Fibroblast of skin of abdomen (primary cell): ENCODE data around the gene METTL25B.
A peak's percentile ranks its signal among the peaks of the same experiment; 100 is the strongest.
"Not testable (repeated sequence)": the region's sequence is repeated elsewhere in the genome, so short reads cannot be mapped to it uniquely, and the experiment has no call there.

Experiments used
- DNase-seq: peaks from one replicate; pipeline ENCODE4 v3.0.0-alpha.2; 2013

METTL25B gene

DNA sequence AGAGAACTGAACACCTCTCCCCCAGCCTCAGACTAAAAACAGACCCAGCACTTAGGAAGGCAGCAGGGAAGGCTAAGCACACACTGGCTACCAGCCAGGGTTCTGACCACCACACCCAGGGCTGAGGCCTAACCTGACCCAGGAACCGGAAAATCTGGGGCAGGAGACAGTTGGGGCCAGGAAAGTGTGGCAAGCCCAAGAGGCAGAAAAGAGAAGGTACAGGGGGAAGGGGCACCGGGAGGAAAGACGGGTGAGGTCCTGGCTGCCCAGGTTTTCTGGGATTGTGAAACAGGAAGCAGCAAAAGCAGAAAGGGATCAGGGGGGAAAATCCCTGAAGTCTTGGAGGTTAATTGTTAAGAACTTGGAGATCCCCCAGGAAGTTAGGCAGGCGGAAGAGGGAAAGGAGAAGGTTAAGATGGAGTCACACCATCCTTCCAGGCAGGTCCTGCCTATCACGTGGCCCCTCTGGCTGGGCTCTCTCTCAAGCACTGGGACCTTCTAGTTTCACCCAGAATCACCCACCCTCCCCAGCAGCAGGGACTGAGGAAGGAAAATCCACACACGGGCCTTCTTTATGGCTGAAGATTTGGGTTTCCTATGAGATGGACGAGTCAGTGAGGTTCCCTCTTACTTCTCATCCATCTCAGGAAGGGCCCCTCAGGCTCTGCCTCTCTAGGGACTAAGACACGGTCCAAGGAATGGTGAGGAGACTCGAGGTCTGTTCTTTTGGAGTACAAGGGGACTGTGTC is 20.6 kb downstream of the METTL25B start:
- peak; percentile 66 for DNase-seq

DNA sequence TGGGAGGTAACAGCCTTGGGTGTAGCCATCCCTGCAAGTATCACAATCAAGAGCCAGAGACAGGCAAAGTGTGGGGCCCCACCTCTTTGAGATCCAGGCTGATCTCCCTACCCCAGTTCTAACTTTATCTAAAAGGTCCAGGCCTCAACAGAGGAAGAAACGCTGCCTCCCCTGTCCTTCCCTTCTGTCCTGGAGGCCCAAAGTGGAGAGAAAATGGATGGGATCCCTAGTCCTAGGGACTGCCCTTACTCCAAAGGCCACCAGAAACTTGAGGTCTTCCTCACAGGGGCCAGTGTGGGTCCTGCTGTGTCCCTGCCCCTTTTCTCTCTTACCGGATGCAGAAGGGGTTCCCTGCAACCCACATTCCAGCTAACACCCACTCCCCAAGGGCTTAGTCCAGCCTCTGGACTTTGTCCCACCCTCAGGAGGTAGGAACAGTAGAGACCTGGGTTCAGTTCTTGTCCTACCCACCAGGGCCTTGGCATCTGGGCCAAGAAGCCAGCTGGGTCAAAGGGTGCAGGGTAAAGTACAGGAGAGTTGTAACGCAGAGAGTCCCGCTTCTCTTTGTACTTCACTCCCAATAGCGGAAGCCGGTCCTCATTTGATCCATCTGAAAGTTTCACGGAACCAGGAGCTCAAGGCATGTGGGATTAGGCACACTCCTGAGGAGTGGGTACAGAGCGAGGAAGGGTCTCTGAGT is 21.3 kb downstream of the METTL25B start:
- DNase-seq, result no peak

DNA sequence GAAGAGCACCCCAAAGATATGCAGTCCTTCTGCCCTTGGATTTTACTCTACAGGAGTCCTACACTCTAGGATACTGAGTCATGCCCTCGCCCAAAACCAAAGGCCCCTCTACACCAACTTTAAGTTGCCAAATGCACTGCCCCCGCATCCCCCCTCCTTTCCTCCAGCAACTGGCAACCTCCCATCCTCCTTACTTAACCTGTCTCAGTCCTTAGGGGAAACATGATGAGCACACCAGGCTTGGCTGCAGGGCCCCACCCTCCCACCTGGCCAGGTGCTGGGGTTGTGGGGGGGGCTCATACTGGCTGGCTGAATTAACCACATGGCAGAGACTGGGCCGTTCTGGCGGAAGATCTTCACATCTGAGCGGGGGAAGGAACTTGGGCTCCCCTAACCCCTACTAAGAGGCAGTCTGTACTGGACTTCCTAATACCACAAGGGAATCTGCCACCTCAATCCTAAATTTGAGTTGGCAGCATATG is 22.0 kb downstream of the METTL25B start:
- no peak for DNase-seq

DNA sequence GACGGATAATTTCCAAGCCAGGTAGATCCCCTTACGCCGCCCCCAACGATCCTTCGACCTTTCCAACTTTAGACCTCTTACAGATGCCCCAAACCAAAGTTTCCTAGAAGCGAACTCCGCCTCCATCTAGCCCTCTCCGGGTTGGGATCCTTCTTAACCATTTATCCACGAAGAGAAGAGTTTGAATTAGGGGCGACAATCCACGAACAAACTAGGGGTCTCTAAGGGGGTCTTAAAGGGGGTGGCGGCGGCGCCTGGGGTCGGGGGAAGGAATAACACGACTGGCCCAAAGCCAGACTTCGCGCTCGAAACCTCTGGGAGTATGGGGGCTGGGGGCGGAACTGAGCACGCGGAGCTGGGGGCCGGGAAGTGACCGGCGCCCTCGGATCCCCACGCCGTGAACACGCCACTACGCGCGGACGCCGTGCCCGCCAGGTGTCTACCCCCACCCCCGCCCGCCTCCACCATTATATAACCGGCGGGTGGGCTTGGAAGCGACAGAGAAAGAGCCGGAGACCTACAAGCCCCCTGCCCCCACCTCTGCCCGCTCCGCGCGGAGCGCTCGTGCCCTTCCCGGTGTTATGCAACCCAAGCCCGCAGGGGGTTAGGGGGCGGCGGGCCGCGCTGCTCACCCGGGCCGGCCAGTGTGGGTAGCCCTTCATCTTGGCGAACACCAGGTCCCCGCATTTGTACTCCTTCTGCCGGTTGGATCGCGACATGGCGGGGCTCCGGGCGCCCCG is 22.6 kb downstream of the METTL25B start:
- DNase-seq, result no peak

DNA sequence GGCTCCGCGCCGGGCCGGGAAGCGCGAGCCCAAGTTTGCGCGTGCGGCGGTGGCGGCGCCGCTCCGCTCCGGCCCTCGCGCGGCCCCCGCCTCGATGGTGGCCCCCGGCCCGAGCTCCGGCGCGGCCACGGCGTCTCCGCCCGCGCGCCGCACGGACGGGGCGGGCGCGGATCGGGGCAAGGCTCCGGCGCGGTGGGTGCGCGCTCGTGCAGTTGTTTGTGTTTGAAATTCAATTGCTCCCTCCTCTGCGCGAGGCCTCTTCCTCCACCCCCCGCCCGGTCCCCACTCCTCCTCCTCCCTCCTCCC is 23.1 kb downstream of the METTL25B start, which contains the start of gene HDGF:
Gene HDGF, minus strand, starts transcription at position 225 of the 306 bp plus-strand sequence. CDS start 246 bp downstream, outside the sequence.
- DNase-seq, result no peak

DNA sequence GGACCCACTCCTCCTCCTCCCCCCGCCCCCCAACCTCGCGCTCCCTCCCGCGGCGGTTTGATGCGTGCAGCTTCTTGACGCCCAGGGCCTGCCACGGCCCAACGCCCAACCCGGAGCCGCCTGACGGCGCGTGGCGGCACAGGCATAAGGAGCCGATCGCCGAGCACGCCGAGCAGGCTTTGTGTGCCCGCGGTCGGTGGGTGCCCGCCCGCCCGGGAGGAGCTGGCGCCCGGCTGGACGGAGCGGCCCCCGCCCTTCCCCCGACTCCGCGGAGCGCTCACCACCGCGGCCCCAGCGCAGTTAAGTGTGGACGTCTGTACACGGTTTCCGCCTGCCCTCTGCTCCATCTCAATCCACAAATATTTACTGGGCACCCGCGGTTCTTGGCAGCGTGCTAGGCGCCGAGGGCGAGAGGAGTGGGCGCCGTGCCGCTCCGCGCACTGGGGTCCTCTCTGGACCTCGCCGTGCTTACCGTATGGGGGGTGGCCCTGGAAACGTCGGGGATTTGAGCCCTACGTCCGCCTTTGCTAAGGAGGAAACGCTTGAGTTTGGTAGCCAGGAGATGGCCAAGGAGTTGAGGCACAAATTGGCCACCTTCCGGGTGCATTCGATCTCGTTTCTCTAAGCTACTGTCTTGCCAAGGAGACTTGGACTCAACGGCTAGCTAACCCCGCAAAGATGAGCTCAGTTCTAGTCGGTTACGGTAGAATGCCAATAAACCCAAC is 23.6 kb downstream of the METTL25B start:
- DNase-seq, result peak; percentile 98

DNA sequence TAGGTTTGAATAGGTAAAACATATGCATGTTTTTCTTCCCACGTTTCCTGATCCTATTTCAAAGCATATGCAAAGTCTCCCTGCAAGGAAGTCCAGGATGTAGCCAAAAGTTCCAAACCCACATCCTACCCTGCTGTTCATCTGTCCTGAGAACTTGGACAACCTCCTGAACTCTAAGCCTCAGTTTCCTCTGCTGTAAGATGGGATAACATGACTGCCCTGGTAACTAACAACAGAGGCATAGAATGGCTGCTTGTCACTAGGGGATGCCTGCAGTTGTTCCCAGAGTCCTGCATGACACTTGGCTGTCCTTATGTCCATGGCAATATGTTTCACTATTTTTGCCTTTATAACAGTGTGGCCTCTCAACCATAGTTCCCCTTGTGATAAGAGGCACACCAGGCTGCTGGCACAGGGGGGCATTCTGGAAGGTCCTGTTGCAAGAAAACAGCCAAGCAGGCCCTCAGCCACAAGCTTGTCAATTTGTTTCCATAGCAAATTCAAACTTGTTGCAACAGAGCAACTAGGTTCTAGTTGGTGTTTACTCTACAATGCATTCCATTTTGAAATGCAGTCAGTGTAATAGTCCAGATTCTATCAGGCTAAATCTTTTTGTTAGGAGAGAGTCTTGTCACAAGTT is 24.7 kb downstream of the METTL25B start:
- no peak for DNase-seq

DNA sequence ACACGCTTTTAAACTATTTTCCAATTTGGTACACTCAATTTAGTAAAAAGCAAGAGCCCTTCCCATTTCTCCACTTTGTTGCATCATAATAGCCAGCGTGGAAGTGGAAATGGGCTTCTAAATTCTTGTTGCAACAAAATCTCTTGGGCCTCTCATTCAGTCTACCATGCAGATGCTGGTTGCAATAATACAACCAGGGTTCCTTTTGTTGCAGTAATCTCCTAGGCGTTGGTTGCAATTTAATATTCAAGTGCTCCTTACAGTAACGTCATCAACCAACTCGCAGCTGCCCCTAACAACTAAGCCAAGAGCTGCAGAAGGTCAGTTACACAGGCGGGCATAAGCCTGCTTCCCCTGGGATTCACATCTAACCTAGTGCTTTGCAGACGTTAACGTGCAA is 25.9 kb downstream of the METTL25B start:
- DNase-seq, result no peak

DNA sequence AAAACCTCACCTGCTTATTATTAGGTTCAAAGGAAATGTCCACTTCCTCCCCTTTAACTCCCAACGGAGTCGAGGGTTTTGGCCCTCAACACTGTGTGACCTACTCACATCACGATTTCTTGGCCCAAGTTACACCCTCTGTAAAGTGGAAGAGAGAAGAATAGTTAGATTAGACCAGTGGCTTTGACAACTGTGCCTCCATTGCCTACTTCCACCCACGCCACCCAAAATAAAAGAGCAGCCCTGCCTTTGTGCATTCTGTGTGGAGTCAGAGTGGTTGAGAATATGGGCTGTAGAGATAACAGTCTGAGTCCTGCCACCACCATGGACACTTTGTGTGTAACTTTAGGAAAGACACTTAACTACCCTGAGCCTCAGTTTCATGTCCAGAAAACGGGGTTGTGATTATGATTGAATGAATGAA is 27.3 kb downstream of the METTL25B start:
- no peak for DNase-seq

DNA sequence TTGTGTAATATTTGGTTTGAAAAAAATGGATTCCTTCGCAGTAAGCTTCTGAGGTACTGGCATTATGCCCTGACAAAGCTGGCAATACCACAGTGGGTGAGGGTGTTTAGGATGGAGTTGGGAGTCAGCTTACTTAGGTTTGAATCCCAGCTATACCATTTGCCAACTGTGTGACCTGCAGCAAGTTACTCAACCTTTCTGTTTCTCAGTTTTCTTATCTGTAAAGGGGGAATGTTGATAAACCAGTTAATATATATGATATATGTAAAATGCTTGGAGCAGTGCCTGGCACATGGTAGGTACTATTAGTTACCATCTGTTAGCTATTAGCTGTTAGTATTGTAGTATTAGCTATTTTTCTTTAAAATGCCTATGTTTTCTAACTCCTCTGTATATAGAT is 28.1 kb downstream of the METTL25B start:
- no peak for DNase-seq

DNA sequence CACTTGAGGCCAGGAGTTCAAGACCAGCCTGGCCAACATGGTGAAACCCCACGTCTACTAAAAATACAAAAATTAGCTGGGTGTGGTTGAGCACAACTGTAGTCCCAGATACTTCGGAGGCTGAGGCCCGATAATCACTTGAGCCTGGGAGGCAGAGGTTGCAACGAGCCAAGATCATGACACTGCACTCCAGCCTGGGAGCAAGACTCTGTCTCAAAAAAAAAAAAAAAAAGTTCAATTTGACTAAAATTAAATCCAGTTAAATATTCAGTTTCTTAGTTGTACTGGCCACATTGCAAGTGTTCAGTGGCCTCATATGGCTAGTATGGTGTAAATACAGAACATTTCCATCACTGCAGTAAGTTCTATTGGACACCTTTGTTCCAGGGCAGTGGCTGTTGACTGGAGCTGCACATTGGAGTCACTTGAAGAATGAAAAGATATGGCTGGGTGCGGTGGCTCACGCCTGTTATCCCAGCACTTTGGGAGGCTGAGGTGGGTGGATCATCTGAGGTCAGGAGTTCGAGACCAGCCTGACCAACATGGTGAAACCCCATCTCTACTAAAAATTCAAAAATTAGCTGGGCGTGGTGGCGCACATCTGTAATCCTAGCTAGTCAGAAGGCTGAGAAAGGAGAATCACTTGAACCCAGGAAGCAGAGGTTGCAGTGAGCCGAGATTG is 29.4 kb downstream of the METTL25B start:
- DNase-seq, result not testable (repeated sequence)

DNA sequence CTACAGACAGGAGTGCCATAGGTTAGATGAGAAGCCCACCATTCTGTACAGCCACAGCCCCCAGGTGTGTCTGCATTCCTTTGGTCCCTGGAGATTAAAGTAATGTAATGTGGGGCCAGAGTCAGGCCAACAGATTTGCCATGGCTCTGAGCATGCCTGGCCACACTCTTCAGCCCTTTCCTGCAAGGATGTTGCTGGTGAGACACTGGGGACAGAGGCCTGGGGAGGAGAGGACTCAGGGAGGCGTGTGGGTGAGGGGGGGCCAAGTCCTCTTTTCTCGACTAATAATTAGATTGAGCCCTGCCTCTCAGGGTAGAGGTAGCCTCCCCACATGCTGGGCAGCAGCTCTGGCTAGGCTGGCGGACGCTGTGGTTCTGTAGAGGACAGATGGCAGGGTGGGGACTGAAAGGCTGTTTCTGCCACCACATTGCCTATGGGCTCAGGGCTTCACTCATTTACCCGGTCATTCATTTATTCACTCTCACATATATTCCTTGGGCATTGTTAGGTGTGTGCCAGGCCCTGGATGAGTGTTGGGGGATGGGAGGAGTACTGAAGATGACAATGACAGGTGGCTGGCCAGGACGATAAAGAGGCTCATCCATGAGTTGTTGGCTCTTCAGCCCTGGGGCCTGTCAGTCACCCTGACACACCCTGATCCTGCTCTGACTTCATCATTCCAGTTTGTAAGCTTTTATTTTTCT is 32.0 kb downstream of the METTL25B start:
- no peak for DNase-seq

DNA sequence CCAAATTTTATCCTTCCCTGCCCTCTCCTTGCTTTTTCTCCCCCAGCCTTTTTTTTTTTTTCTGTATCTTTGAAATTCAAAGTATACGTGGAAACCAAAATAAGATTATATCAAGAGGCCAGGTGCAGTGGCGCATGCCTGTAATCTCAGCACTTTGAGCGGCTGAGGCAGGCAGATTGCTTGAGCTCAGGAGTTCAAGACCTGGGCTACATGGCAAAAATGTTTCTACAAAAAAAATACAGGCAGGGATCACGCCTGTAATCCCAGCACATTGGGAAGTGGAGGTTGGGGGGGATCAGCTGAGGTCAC is 32.5 kb downstream of the METTL25B start:
- no peak for DNase-seq

DNA sequence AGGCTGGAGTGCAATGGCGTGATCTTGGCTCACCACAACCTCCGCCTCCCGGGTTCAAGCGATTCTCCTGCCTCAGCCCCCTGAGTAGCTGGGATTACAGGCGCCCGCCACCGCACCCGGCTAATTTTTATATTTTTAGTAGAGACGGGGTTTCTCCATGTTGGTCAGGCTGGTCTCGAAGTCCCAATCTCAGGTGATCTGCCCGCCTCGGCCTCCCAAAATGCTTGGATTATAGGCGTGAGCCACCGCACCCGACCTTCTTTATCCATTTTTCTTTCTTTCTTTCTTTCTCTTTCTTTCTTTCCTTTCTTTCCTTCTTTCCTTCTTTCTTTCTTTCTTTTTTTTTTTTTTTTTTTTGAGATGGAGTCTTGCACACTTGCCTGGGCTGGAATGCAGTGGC is 36.9 kb downstream of the METTL25B start:
- not testable (repeated sequence) for DNase-seq

DNA sequence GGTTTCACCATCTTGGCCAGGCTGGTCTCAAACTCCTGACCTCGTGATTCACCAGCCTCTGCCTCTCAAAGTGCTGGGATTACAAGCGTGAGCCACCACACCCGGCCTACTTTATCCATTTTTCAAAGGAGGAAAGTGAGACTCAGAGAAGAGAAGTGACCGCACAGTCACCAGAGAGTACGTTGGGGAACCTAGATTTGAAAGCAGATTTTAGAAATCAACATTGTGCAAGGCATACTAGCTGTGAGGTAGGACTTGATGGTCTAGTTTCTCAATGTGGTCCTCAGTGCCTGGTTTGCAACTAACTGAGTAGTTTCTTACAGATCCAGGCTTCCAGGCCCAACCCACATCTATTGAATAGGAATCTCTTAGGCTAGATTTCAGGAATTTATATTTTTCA is 37.4 kb downstream of the METTL25B start:
- DNase-seq, result no peak

DNA sequence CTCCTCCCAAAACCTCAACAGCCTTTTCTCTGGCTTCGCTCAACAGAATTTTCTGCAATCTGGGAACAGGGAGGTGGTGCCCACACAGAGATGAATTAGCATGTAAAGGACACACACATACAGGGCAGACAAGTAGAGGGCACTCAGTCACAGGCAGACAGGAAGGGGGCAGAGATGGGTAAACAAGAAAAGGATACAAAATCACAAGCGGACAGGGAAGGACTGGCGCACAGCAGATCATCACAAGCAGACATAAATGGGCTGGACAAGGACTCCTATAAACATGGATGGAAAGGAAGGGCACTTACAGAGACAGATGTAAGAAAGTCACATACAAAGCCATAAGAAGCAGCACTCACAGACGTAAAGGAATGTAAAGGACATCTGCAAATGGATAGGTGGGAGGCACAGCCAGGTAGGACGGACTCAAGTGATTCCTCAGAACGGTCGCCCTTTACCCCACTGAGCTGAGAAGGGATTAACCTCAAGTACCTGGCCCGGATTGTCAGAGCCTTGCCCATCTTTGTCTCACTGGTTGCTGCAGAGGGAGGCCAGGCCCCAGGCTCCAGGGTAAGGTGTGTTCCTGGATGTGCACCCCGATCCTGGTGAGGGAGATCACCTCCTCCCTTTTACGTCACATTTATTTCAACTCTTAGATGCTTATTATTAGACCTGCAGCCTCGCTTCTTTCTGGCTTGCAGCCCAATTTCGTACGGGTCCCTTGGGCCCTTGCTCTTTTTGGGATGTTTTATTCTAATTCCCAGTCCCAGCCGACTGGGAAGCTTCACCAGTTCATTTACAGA is 38.2 kb downstream of the METTL25B start:
- DNase-seq, result no peak

DNA sequence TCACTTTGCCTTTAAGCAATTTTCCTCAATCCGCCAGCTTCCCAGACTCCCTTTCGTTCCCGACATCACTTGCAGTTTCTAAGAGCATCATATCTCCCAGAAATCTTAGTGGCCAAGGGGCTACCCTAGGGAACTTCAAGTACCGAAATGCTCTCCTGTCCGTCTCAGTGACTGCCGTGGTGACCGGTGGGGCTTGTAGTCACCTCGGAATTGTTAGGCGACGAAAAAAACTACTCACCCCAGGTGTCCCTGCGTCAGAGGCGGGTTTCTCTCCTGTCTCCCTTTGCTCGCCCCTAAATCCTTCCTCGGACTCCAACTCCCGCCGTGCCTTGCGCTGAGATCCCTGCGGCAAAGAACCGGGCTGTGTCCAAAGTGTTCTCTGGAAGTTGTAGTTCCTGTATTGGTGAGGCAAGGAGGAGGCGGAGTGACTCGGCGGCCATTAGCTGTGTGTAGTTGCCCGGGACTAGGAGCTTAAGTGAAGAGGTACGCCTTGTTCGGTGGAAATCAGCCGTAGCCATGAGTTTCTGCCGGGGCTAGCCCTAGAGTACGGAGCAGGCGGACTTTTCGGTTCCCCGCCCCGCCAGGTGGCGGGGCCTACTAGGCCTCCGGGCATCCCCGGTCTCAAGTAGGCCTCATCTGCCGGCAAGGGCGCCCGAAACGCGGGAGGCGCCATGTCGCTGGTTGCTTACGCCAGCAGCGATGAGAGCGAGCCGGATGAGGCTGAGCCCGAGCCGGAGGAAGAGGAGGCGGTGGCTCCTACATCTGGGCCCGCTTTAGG is 39.0 kb downstream of the METTL25B start, which contains the start of gene PRCC:
Gene PRCC, plus strand, starts transcription at position 435 of the 778 bp plus-strand sequence. Its CDS starts 237 bp downstream, at position 672.
- DNase-seq, result peak; percentile 100

DNA sequence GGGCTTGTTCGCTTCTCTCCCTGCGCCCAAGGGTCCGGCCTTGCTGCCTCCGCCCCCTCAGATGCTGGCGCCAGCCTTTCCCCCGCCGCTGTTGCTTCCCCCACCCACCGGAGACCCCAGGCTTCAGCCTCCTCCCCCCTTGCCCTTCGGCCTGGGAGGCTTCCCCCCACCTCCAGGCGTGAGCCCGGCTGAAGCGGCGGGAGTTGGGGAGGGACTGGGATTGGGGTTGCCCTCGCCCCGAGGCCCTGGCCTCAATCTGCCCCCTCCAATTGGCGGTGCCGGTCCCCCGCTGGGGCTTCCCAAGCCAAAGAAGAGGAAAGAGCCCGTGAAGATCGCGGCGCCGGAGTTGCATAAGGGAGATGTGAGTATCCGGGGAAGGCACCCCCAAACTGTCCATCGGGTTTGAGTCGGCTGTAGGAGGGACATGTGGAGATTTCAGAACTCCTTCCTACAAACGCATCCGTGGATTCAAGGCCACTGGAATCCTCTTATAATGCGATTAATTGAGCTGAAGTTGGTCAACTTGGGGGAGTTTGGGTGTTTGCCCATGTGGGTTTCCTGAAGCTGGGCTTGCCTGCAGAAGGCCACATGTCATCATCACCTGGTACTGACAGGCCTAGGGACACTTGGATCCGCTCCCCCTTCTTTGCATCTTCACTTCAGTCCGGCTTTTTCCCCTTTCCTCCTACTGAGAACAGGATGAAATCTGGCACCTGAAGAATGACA is 39.8 kb downstream of the METTL25B start:
- DNase-seq, result no peak
